Natural killer cell treated with Interleukin-12 subunit alpha and Interleukin-12 subunit beta and Interleukin-15 and Interleukin-18, amount 100 ng/mL, for 72 hours (primary cell): Measurements from ENCODE around the gene RASA3. TPM values are rescaled to one million over a fixed set of nuclear protein-coding genes. Genes with fewer than 3 reads are reported as not detected.
"Not testable (repeated sequence)": the region's sequence is repeated elsewhere in the genome, so short reads cannot be mapped to it uniquely, and the experiment has no call there.

Experiments
- ATAC-seq, 2 donors: fragments of 150-1000 bp; cut with Tn5 transposase in 1 of 2; sonication (Bioruptor Pico), chemical (Tn5 transposase) in 1 of 2; 2 replicates each; pipeline ENCODE4 v1.10.0; 2021
- DNase-seq: peaks from one replicate; pipeline ENCODE4 v3.0.0; 2022; ENCODE audit warnings: low spot score
- H3K27ac Mint-ChIP-seq, 2 donors: 1 replicate in 1 of 2; 2 replicates in 1 of 2; pipeline ENCODE4 v1.8.0; 2022; ENCODE audit warnings: mixed read lengths in 2 of 2, mild to moderate bottlenecking in 1 of 2, moderate library complexity in 1 of 2
- H3K27me3 Mint-ChIP-seq, 2 donors: 1 replicate in 1 of 2; 2 replicates in 1 of 2; pipeline ENCODE4 v1.8.0; 2022; ENCODE audit warnings: mixed read lengths in 2 of 2
- H3K36me3 Mint-ChIP-seq: one replicate; pipeline ENCODE4 v1.8.0; 2022; ENCODE audit warnings: mixed read lengths
- H3K4me1 Mint-ChIP-seq, 2 donors: 1 replicate in 1 of 2; 2 replicates in 1 of 2; pipeline ENCODE4 v1.8.0; 2022; ENCODE audit warnings: low read depth in 2 of 2, mixed read lengths in 2 of 2, mild to moderate bottlenecking in 1 of 2
- H3K4me3 Mint-ChIP-seq: one replicate; pipeline ENCODE4 v1.8.0; 2022; ENCODE audit warnings: mixed read lengths
- H3K9me3 Mint-ChIP-seq: 2 replicates; pipeline ENCODE4 v1.8.0; 2022; ENCODE audit warnings: mixed read lengths
- total RNA-seq, 2 donors: library from RNA; stranded (reverse); gene quantifications; one replicate each; pipeline ENCODE4 v1.2.3, GENCODE V29; 2022

RASA3 gene
- 10 to 100 TPM in 1 of 2 donors, 1 to 10 TPM in 1; 6.9 to 11.7 TPM for total RNA-seq

GRCh38 chr13:114132419-114133121 lies at the start of gene RASA3:
Gene RASA3 (minus strand): TSS chr13:114132623. CDS start chr13:114132489, 134 bp downstream.
- Mint-ChIP-seq H3K4me3 (peak within 1 kb of the TSS; percentile 97), H3K27me3 (no peaks in the 10 kb centered on the region), H3K36me3 (no peaks in the 10 kb centered on the region), H3K27ac (peak within 1 kb of the TSS; percentile 89 to 91), H3K9me3 (no peaks in the 10 kb centered on the region), H3K4me1 (peaks cover 41 to 42% of the 10 kb centered on the region in 2 donors)
- DNase-seq, result peak; percentile 86
- peak; percentile 76 to 85 for ATAC-seq

DNA sequence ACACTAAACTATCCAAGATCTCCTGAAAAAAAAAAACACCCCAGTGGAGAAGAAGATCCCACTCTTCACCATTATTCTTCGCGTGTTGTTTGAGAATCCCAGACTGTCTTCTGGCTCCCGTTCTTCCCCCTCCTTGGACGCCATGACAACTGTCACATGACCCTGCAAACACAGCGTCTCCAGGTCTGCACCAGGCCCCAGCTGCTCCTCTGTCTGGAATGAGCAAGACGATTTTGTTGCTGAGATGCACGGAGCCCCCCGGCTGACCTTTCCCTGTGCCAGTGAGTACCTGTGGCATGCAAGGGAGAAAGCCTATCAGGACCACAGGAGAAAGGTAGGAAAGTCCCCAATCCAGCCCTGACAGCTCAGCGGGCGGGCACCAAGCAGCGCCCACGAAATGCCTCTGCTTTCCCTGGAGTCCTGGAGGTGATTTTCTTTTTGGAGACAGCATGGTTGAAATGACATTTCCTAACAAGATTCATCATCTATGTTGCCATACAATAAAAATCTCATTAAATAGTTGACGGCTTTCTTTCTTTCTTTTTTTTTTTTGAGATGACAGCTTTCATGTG lies 46.8 kb upstream of the RASA3 start, which contains the start of gene CFAP97D2:
Gene CFAP97D2, plus strand, starts transcription at position 171 of the 572 bp plus-strand sequence. Its CDS starts 74 bp downstream, at position 245.
- ATAC-seq, result no peak

DNA sequence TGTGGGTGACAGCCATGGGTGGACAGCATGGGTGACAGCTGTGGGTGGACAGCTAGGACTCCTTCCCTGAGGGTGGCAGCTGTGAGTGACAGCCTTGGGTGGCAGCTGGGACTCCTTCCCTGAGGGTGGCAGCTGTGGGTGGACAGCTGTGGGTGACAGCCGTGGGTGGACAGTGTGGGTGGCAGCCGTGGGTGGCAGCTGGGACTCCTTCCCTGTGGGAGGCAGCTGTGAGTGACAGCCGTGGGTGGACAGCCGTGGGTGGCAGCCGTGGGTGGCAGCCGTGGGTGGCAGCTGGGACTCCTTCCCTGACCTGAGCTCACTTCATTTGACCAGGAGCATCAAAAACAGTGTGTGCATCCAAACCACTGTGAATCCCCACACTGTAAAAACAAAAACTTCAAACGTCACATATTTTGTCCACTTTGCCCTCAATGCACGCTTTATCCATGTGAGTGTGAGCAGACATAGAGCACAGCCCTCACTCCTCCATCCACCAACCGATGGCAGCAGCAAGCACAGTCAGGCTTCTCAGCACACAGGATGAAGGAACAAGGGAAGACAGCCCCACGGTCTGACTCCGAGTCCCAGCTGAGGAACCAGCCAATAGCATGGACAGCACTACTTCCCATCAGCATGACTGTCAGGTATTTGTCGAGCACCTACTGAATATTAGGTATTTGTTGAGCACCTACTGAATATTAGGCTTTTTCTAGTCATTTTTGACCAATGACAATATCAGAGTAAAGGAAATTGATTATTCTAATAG lies 45.0 kb upstream of the RASA3 start:
- Mint-ChIP-seq H3K9me3 (no peaks in the 10 kb centered on the region), H3K4me3 (no peak overlapping the region), H3K36me3 (peaks cover 6% of the 10 kb centered on the region), H3K27ac (no peak overlapping the region), H3K4me1 (peaks cover 26 to 27% of the 10 kb centered on the region in 2 donors), H3K27me3 (peaks cover 0 to 8% of the 10 kb centered on the region in 2 donors)
- no peak for ATAC-seq
- DNase-seq, result no peak

More for the DNA sequence above, 46.8 kb upstream of the RASA3 start, which contains the start of gene CFAP97D2:
- Mint-ChIP-seq H3K4me1 (peaks cover 29 to 30% of the 10 kb centered on the region in 2 donors), H3K4me3 (peak within 1 kb of the TSS; percentile 20), H3K36me3 (no peaks in the 10 kb centered on the region), H3K9me3 (no peaks in the 10 kb centered on the region), H3K27me3 (peaks cover 3 to 8% of the 10 kb centered on the region in 2 donors), H3K27ac (peak within 1 kb of the TSS; percentile 21 to 40)
- no peak for DNase-seq

GRCh38 chr13:114176359-114176902 lies 44.0 kb upstream of the RASA3 start:
- H3K4me3 Mint-ChIP-seq, H3K27ac Mint-ChIP-seq, ATAC-seq, H3K27me3 Mint-ChIP-seq, H3K36me3 Mint-ChIP-seq, DNase-seq, H3K9me3 Mint-ChIP-seq: not testable (repeated sequence)
- peaks cover 26 to 27% of the 10 kb centered on the region in 2 donors for H3K4me1 Mint-ChIP-seq

DNA sequence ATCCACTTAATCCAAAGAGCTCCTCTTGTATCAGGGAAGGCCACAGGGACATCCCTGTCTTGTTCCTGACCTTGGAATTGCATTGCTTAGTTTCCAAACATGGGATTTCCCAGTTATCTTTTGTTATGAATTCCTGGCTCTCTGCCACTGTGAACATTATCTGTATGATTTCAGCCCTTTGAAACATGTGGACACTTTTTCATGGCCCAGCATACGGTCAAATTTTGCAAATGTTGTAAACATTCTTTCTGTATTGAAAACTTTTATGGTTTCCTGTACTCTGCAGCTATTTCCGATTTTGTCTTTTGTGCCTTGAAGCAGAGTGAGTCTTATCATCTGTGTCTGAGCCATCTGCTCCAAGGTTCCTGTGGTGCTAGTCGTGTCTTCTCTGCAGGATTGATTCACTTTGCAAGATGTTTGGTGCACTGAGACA lies 42.1 kb upstream of the RASA3 start:
- Mint-ChIP-seq H3K4me1 (peaks cover 16 to 17% of the 10 kb centered on the region in 2 donors), H3K27me3 (peaks cover 0 to 8% of the 10 kb centered on the region in 2 donors), H3K4me3 (no peak overlapping the region), H3K36me3 (peaks cover 6% of the 10 kb centered on the region), H3K9me3 (no peaks in the 10 kb centered on the region), H3K27ac (no peak overlapping the region)
- ATAC-seq, result no peak
- DNase-seq, result no peak

DNA sequence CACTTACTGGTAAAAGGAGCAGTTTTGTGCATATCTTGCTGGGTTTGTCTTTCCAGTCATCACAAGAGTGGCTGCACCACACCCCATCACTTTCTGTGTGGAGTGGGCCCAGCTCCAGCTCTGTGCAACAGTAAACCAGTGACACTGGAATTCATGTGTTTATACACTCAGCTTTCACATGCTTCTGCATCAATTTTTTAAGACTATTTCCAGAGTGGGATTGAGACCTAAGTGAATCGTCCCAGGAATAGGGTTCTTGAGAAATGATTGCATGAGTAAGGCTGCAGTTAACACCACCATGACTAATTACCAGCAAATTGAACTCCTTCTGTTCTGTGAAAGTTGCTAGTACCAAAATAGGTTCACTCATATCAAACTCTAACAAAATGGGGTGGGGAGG lies 41.3 kb upstream of the RASA3 start:
- peaks cover 13 to 16% of the 10 kb centered on the region in 2 donors for H3K4me1 Mint-ChIP-seq
- peaks cover 0 to 5% of the 10 kb centered on the region in 2 donors for H3K27me3 Mint-ChIP-seq
- no peak overlapping the region for H3K27ac Mint-ChIP-seq
- no peaks in the 10 kb centered on the region for H3K9me3 Mint-ChIP-seq
- DNase-seq, result no peak
- ATAC-seq, result no peak
- peaks cover 6% of the 10 kb centered on the region for H3K36me3 Mint-ChIP-seq
- no peak overlapping the region for H3K4me3 Mint-ChIP-seq

GRCh38 chr13:114173272-114173671 lies 40.8 kb upstream of the RASA3 start:
- H3K4me3 Mint-ChIP-seq, result no peak overlapping the region
- no peaks in the 10 kb centered on the region for H3K27me3 Mint-ChIP-seq
- H3K9me3 Mint-ChIP-seq, result no peaks in the 10 kb centered on the region
- peaks cover 6% of the 10 kb centered on the region for H3K36me3 Mint-ChIP-seq
- ATAC-seq (no peak), DNase-seq (no peak)
- H3K4me1 Mint-ChIP-seq, result peaks cover 9 to 11% of the 10 kb centered on the region in 2 donors
- H3K27ac Mint-ChIP-seq, result no peak overlapping the region

GRCh38 chr13:114167885-114168284 lies 35.5 kb upstream of the RASA3 start:
- ATAC-seq (no peak), DNase-seq (no peak)
- H3K4me1 Mint-ChIP-seq, result peaks cover 0 to 6% of the 10 kb centered on the region in 2 donors
- no peaks in the 10 kb centered on the region for H3K9me3 Mint-ChIP-seq
- H3K4me3 Mint-ChIP-seq, result no peak overlapping the region
- peaks cover 1% of the 10 kb centered on the region for H3K36me3 Mint-ChIP-seq
- no peak overlapping the region for H3K27ac Mint-ChIP-seq
- H3K27me3 Mint-ChIP-seq, result no peaks in the 10 kb centered on the region

GRCh38 chr13:114167426-114167825 lies 35.0 kb upstream of the RASA3 start:
- ATAC-seq, result no peak
- Mint-ChIP-seq H3K4me1 (peaks cover 4 to 9% of the 10 kb centered on the region in 2 donors), H3K9me3 (no peaks in the 10 kb centered on the region), H3K27me3 (no peaks in the 10 kb centered on the region), H3K27ac (no peak overlapping the region), H3K36me3 (no peaks in the 10 kb centered on the region), H3K4me3 (no peak overlapping the region)
- no peak for DNase-seq

DNA sequence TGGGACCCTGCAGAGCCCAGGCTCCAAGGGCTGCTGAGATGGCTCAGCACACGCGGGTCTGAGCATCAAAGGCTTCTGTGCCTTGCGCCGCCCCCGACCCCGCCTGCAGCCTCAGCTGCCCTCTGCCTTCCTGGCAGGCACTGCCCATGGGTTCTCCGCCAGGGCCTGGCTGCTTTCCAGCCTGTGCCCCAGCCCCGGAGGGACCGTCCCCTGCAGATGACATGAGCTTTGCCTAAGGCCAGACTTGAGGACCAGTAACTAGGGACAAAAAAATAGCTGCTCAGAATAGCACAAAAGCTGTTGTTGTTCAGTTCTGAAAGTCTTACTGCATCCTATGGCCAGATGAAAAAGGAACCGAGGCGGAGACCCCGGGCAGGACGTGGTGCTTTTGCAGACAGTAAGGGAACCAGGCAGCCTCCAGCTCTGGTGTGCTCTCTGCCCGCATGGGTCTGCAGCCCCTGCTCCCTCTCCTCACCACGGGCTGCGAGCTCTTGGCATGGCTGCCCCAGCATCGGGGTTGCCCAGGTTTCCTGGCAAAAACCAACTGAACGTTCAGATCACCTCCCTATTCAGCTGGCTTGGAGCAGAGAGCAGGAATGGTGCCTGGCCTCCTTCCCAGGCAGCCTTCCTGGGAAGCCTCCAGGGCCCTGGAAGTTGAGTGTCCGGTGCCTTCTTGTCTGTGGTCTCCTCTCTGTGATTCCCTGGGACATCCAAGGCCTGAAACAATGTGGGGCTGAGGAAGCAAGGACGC lies 34.1 kb upstream of the RASA3 start:
- DNase-seq, result no peak
- no peaks in the 10 kb centered on the region for H3K27me3 Mint-ChIP-seq
- no peak overlapping the region for H3K4me3 Mint-ChIP-seq
- H3K27ac Mint-ChIP-seq, result no peak overlapping the region
- H3K36me3 Mint-ChIP-seq, result no peaks in the 10 kb centered on the region
- ATAC-seq, result no peak
- peaks cover 12 to 17% of the 10 kb centered on the region in 2 donors for H3K4me1 Mint-ChIP-seq
- no peaks in the 10 kb centered on the region for H3K9me3 Mint-ChIP-seq

DNA sequence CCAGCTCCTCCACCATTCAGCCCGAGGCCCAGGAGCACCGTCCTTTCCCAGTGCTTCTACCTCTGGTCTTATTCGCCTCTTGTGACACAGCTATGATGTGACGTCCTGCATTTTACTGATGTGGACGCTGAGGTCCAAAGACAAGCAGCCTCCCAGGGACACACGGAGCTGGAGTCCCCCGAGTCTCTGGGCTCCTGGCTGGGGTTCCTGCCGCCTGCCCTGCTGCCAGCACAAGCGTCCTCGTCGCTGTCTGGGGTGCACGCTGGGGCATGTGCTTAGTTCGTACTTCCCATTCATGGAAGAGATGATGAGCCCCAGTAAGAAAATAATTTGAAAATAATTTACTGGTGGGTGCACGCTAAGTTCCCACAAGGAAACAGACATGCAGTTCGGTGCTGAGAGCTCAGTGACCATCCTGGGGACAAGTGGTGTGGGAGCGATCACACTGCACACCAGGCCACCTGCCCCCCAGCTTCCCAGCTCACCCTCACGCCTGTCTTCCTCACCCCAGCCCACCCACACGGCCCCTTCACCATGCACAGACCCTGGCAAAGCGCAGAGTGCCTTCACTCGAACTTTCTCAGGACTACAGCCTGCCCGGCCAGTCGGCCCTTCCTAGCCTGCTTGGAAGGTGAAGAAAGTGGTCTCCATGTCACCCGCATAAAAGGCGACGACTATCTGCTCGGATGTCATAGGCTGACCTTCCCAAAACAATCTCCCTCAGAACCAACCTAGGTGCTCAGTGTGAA lies 32.4 kb upstream of the RASA3 start:
- DNase-seq, result no peak
- Mint-ChIP-seq H3K4me3 (no peak overlapping the region), H3K27ac (no peak overlapping the region), H3K4me1 (peaks cover 26 to 30% of the 10 kb centered on the region in 2 donors), H3K9me3 (no peaks in the 10 kb centered on the region), H3K36me3 (no peaks in the 10 kb centered on the region), H3K27me3 (no peaks in the 10 kb centered on the region)
- ATAC-seq, result no peak

DNA sequence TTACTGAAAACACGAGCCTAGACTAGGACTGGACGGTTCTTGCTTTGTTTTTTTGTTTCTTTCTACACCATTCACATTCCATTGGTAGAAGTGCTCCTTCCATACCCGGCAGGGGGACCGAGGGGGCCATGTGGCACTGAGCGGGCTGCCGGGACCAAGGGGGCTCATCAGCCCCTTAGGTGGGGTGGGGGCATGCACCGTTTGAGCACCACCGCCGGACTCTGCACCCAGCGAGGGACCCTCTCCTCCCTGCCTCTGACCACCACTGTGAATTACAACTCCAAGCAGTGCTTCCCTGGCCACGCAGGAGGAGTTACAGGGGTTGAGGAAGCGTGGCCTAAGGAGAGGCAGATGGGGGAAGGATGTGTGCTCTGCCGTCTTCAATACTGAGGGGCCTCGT lies 31.6 kb upstream of the RASA3 start:
- no peaks in the 10 kb centered on the region for H3K27me3 Mint-ChIP-seq
- H3K4me3 Mint-ChIP-seq, result no peak overlapping the region
- H3K9me3 Mint-ChIP-seq, result no peaks in the 10 kb centered on the region
- no peaks in the 10 kb centered on the region for H3K36me3 Mint-ChIP-seq
- DNase-seq (no peak), ATAC-seq (no peak)
- no peak overlapping the region for H3K27ac Mint-ChIP-seq
- H3K4me1 Mint-ChIP-seq, result peaks cover 34 to 37% of the 10 kb centered on the region in 2 donors
